Rectal smooth muscle tissue (tissue), 1 donor: ENCODE measurements around the gene IGIP.

Source experiments
- H3K27ac ChIP-seq: one replicate; pipeline ENCODE4 v1.7.0; 2013; ENCODE audit warnings: low read depth, low read length, inconsistent platforms
- H3K27me3 ChIP-seq: one replicate; pipeline ENCODE4 v1.7.0; 2013; ENCODE audit warnings: low read length; ENCODE audit not compliant: control insufficient read depth, insufficient read depth
- H3K36me3 ChIP-seq: one replicate; pipeline ENCODE4 v1.7.0; 2013; ENCODE audit warnings: low read length; ENCODE audit not compliant: control insufficient read depth, insufficient read depth
- H3K4me1 ChIP-seq: one replicate; pipeline ENCODE4 v1.7.0; 2013; ENCODE audit warnings: low read length; ENCODE audit not compliant: control insufficient read depth, insufficient read depth
- H3K4me3 ChIP-seq: one replicate; pipeline ENCODE4 v1.7.0; 2013; ENCODE audit warnings: low read length
- H3K9ac ChIP-seq: one replicate; pipeline ENCODE4 v1.7.0; 2013; ENCODE audit warnings: low read length

The IGIP gene

DNA sequence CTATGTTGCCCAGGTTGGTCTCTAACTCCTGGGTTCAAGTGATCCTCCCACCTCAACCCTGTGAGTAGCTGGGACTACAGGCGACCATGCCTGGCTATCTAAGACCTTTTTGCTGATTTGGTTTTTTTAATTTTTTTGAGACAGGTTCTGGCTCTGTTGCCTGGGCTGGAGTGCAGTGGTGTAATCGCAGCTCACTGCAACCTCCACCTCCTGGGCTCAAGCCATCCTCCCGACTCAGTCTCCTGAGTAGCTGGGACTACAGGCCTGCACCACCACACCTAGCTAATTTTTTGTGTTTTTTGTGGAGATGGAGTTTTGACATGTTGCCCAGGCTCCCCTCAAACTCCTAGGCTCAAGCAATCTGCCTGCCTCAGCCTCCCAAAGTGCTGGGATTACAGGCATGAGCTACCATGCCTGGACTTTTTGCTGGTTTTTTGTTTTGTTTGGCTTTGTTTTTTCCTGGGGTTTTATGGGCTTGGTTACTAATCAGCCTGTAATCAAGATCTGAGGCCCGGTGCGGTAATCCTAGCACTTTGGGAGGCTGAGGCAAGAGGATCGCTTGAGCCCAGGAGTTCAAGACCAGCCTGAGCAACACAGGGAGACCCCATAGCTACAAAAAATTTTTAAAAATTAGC is 52.9 kb downstream of the IGIP start:
- H3K27me3 ChIP-seq = no peaks in the 10 kb centered on the region
- peaks cover 15% of the 10 kb centered on the region for H3K4me1 ChIP-seq
- no peak overlapping the region for H3K4me3 ChIP-seq
- peak overlapping the region; percentile 13 for H3K27ac ChIP-seq
- H3K36me3 ChIP-seq = no peaks in the 10 kb centered on the region
- no peak overlapping the region for H3K9ac ChIP-seq
